Measurements from ENCODE around the gene KIF26B.

- TF ChIP-seq CTCF (IDR thresholded peaks at IDR 0.05; ENCODE audit: borderline replicate concordance, extremely low read depth, low read length, poor library complexity, severe bottlenecking), result no peak
- no peak for TF ChIP-seq EZH2 (IDR thresholded peaks at IDR 0.05; ENCODE audit: borderline replicate concordance, low read depth, low read length, severe bottlenecking)
These were observed 293.7 kb downstream of the KIF26B start for GRCh38 chr1:245448531-245448930.

Measured in DND-41 (cell line).